Breast epithelium (tissue), 3 donors: Measurements from ENCODE around the gene TNFSF8.

ENCODE experiments used
- POLR2A ChIP-seq: fragments of 450-650 bp; IDR thresholded peaks from one replicate; pipeline ENCODE4 v1.6.1; 2016; ENCODE audit warnings: antibody characterized with exemption, mild to moderate bottlenecking, moderate library complexity
- TF ChIP-seq, protein P1 (sequence below), 3 donors: fragments of 450-650 bp; IDR thresholded peaks; one replicate each; pipeline ENCODE4 v1.5.1; 2016 to 2017; ENCODE audit warnings: antibody characterized with exemption in 3 of 3, mild to moderate bottlenecking in 3 of 3, moderate library complexity in 3 of 3

DNA sequence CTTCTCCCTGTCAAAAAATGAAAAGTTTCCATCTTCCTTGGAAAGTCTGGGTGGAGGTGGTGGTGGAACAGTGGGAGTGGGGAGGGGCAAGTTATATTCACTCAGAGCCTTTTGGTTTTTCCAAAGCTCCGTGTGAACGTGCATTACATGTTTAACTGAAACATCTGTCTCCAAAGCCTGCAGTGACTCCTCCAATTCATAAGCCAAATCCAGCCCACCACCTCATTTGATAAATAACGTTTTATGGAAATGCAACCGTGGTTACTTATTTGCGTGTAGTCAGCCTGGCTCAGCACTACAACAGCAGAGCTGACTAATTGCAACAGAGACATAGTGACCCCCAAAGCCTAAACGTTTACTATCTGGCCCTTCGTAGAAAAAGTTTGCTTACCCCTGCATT, 13.9 kb downstream of the TNFSF8 start:
- TF ChIP-seq POLR2A, result no peak
- TF ChIP-seq, protein P1, sequence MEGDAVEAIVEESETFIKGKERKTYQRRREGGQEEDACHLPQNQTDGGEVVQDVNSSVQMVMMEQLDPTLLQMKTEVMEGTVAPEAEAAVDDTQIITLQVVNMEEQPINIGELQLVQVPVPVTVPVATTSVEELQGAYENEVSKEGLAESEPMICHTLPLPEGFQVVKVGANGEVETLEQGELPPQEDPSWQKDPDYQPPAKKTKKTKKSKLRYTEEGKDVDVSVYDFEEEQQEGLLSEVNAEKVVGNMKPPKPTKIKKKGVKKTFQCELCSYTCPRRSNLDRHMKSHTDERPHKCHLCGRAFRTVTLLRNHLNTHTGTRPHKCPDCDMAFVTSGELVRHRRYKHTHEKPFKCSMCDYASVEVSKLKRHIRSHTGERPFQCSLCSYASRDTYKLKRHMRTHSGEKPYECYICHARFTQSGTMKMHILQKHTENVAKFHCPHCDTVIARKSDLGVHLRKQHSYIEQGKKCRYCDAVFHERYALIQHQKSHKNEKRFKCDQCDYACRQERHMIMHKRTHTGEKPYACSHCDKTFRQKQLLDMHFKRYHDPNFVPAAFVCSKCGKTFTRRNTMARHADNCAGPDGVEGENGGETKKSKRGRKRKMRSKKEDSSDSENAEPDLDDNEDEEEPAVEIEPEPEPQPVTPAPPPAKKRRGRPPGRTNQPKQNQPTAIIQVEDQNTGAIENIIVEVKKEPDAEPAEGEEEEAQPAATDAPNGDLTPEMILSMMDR (IDR thresholded peaks at IDR 0.05), result no peak
